GM18870 (cell line): ENCODE data around the gene ARSD.
"Not testable (repeated sequence)": the region's sequence is repeated elsewhere in the genome, so short reads cannot be mapped to it uniquely, and the experiment has no call there.

ENCODE experiments used
- ATAC-seq: cut with Tn5 transposase; IDR thresholded peaks from one replicate; pipeline ENCODE4 v1.9.1; 2021; ENCODE audit warnings: moderate library complexity; ENCODE audit not compliant: unreplicated experiment

ARSD gene

GRCh38 chrX:2894885-2895292 lies 34.2 kb downstream of the ARSD start:
- ATAC-seq = no peak

GRCh38 chrX:2892816-2893215 lies 36.3 kb downstream of the ARSD start:
- ATAC-seq = no peak

- ATAC-seq = not testable (repeated sequence)
These were observed 38.3 kb downstream of the ARSD start for GRCh38 chrX:2890536-2891460.

- ATAC-seq = not testable (repeated sequence)
These were observed 39.2 kb downstream of the ARSD start for GRCh38 chrX:2889706-2890490.

GRCh38 chrX:2889045-2889605 lies 40.0 kb downstream of the ARSD start:
- ATAC-seq = no peak

- ATAC-seq = no peak
These were observed 40.8 kb downstream of the ARSD start for GRCh38 chrX:2888309-2888708.

GRCh38 chrX:2883770-2884169 lies 45.4 kb downstream of the ARSD start:
- ATAC-seq = no peak

- ATAC-seq = no peak
These were observed 49.5 kb downstream of the ARSD start for GRCh38 chrX:2879670-2880069.

- no peak for ATAC-seq
These were observed 50.6 kb downstream of the ARSD start for GRCh38 chrX:2878563-2878962.

- no peak for ATAC-seq
These were observed 53.2 kb downstream of the ARSD start for GRCh38 chrX:2875798-2876399.

- no peak for ATAC-seq
These were observed 54.0 kb downstream of the ARSD start for GRCh38 chrX:2875136-2875481.

- ATAC-seq = no peak
These were observed 54.7 kb downstream of the ARSD start for GRCh38 chrX:2874222-2875135.

GRCh38 chrX:2872671-2873277 lies 56.4 kb downstream of the ARSD start:
- ATAC-seq = no peak

- no peak for ATAC-seq
These were observed 57.3 kb downstream of the ARSD start for GRCh38 chrX:2871831-2872230.

GRCh38 chrX:2870650-2871049 lies 58.5 kb downstream of the ARSD start:
- no peak for ATAC-seq

- ATAC-seq = no peak
These were observed 61.9 kb downstream of the ARSD start for GRCh38 chrX:2867206-2867605.

- no peak for ATAC-seq
These were observed 65.5 kb downstream of the ARSD start for GRCh38 chrX:2863646-2864045.

GRCh38 chrX:2862404-2862803 lies 66.7 kb downstream of the ARSD start:
- ATAC-seq = no peak

- ATAC-seq = no peak
These were observed 69.8 kb downstream of the ARSD start for GRCh38 chrX:2859197-2859797.
